IMR-90 (cell line): ENCODE data around the gene FRAS1. TPM values are rescaled to one million over a fixed set of nuclear protein-coding genes. Genes with fewer than 3 reads are reported as not detected.

Source experiments
- ATAC-seq: fragments of 200-7000 bp; cut with Tn5 transposase; 2 replicates; pipeline ENCODE4 v1.9.1; 2020; ENCODE audit warnings: low read depth, mild to moderate bottlenecking, moderate library complexity
- BruUV-seq: library from RNA; stranded (reverse); fragments of 400-500 nt; replicated peaks from 2 replicates; lab custom pipeline; 2021; lab: Mats Ljungman, UMichigan
- CTCF ChIA-PET: fragments of 300-600 bp; formaldehyde crosslinking; extraction: SDS; loops from one replicate; lab custom pipeline; 2021; ENCODE audit warnings: antibody characterized with exemption; lab: Yijun Ruan, JAX
- POLR2A ChIA-PET: fragments of 300-600 bp; sonication (Branson Sonifier 250); formaldehyde crosslinking; loops from one replicate; lab custom pipeline; 2022; ENCODE audit warnings: antibody characterized with exemption; ENCODE audit not compliant: unreplicated experiment; lab: Charles Lee
- DNase-seq: peaks from one replicate; pipeline ENCODE4 v3.0.0; 2013
- H2AFZ ChIP-seq: replicated peaks from 2 replicates; pipeline ENCODE3; 2013; ENCODE audit warnings: low read length, mild to moderate bottlenecking; ENCODE audit not compliant: poor library complexity
- H2AK5ac ChIP-seq: 2 replicates; pipeline ENCODE4 v1.6.1; 2013; ENCODE audit warnings: low read depth, low read length, inconsistent platforms
- H2AK9ac ChIP-seq: replicated peaks from 2 replicates; pipeline ENCODE3; 2013; ENCODE audit warnings: mild to moderate bottlenecking, low read depth, low read length, moderate library complexity; ENCODE audit not compliant: poor library complexity
- H2BK120ac ChIP-seq: 2 replicates; pipeline ENCODE4 v1.6.1; 2013; ENCODE audit warnings: low read depth, low read length, inconsistent platforms
- H2BK15ac ChIP-seq: 3 replicates; pipeline ENCODE4 v1.6.1; 2013; ENCODE audit warnings: low read depth, low read length, inconsistent platforms
- H2BK20ac ChIP-seq: 2 replicates; pipeline ENCODE4 v1.6.1; 2013; ENCODE audit warnings: low read depth, mild to moderate bottlenecking, inconsistent platforms, low read length, moderate library complexity
- H2BK5ac ChIP-seq: 2 replicates; pipeline ENCODE4 v1.6.1; 2013; ENCODE audit warnings: mild to moderate bottlenecking, low read depth, low read length, inconsistent platforms; ENCODE audit not compliant: poor library complexity, severe bottlenecking
- H3K14ac ChIP-seq: replicated peaks from 2 replicates; pipeline ENCODE4 v1.6.1; 2013; ENCODE audit warnings: low read depth, low read length, inconsistent platforms
- H3K18ac ChIP-seq: 2 replicates; pipeline ENCODE4 v1.6.1; 2013; ENCODE audit warnings: low read depth, low read length, control low read depth
- H3K23ac ChIP-seq: 2 replicates; pipeline ENCODE4 v1.6.1; 2013; ENCODE audit warnings: low read depth, low read length, inconsistent platforms
- H3K27ac ChIP-seq: 2 replicates; pipeline ENCODE4 v1.5.1; 2013; ENCODE audit warnings: mild to moderate bottlenecking, control low read depth, low read length; ENCODE audit not compliant: insufficient read depth
- H3K27me3 ChIP-seq: 2 replicates; pipeline ENCODE4 v1.6.1; 2013; ENCODE audit warnings: low read length; ENCODE audit not compliant: control insufficient read depth, insufficient read depth
- H3K36me3 ChIP-seq: 2 replicates; pipeline ENCODE4 v1.6.1; 2013; ENCODE audit warnings: low read length, mixed read lengths; ENCODE audit not compliant: control insufficient read depth, insufficient read depth
- H3K4ac ChIP-seq: 2 replicates; pipeline ENCODE4 v1.6.1; 2013; ENCODE audit warnings: low read depth, low read length, inconsistent platforms
- H3K4me1 ChIP-seq: 2 replicates; pipeline ENCODE4 v1.6.1; 2013; ENCODE audit warnings: low read length, mixed read lengths; ENCODE audit not compliant: control insufficient read depth, insufficient read depth
- H3K4me2 ChIP-seq: 2 replicates; pipeline ENCODE4 v1.6.1; 2013; ENCODE audit warnings: low read depth, mild to moderate bottlenecking, control low read depth, low read length, moderate library complexity
- H3K4me3 ChIP-seq: 2 replicates; pipeline ENCODE4 v1.5.1; 2013; ENCODE audit warnings: low read depth, mild to moderate bottlenecking, control low read depth, low read length, moderate library complexity; ENCODE audit not compliant: insufficient read depth
- H3K56ac ChIP-seq: 2 replicates; pipeline ENCODE4 v1.6.1; 2013; ENCODE audit warnings: low read length, inconsistent platforms; ENCODE audit not compliant: insufficient read depth; ENCODE audit errors: extremely low read depth
- H3K79me1 ChIP-seq, 2 experiments: 2 replicates each; pipeline ENCODE4 v1.6.1; 2013; ENCODE audit warnings: low read length in 2 of 2, inconsistent platforms in 1 of 2, low read depth in 1 of 2
- H3K9ac ChIP-seq: 2 replicates; pipeline ENCODE4 v1.6.1; 2013; ENCODE audit warnings: low read depth, low read length, control low read depth
- H3K9me1 ChIP-seq: 2 replicates; pipeline ENCODE4 v1.6.1; 2013; ENCODE audit warnings: low read length, inconsistent platforms; ENCODE audit not compliant: insufficient read depth
- H3K9me3 ChIP-seq: 2 replicates; pipeline ENCODE4 v1.6.1; 2013; ENCODE audit warnings: low read length; ENCODE audit not compliant: control insufficient read depth, insufficient read depth
- H4K20me1 ChIP-seq: 2 replicates; pipeline ENCODE4 v1.6.1; 2013; ENCODE audit warnings: low read length, inconsistent platforms; ENCODE audit not compliant: insufficient read depth
- H4K5ac ChIP-seq: 2 replicates; pipeline ENCODE4 v1.6.1; 2013; ENCODE audit warnings: mild to moderate bottlenecking, low read depth, low read length, control low read depth
- H4K8ac ChIP-seq, 2 experiments: 2 replicates each; pipeline ENCODE4 v1.6.1; 2013; ENCODE audit warnings: low read depth in 2 of 2, low read length in 2 of 2, control low read depth in 1 of 2, inconsistent platforms in 1 of 2
- H4K91ac ChIP-seq: 2 replicates; pipeline ENCODE4 v1.6.1; 2013; ENCODE audit warnings: low read depth, low read length, inconsistent platforms; ENCODE audit not compliant: insufficient read depth
- CEBPB ChIP-seq: IDR thresholded peaks from 2 replicates; pipeline ENCODE4 v1.6.1; 2012; ENCODE audit warnings: low read depth, low read length, improper control_type of control experiment
- CHD1 ChIP-seq: IDR thresholded peaks from 2 replicates; pipeline ENCODE4 v1.6.1; 2012; ENCODE audit warnings: low read depth, low read length, improper control_type of control experiment
- CTCF ChIP-seq: conservative IDR thresholded peaks from 2 replicates; pipeline ENCODE4 v1.5.1; 2012; ENCODE audit warnings: mild to moderate bottlenecking, low read depth, low read length, improper control_type of control experiment
- ELK1 ChIP-seq: fragments of 150-350 bp; IDR thresholded peaks from 2 replicates; pipeline ENCODE4 v1.6.1; 2016; ENCODE audit warnings: low read depth, mild to moderate bottlenecking, low read length, moderate library complexity, borderline replicate concordance
- MAFK ChIP-seq: IDR thresholded peaks from 2 replicates; pipeline ENCODE4 v1.6.1; 2012; ENCODE audit warnings: low read depth, low read length, improper control_type of control experiment
- MAZ ChIP-seq: IDR thresholded peaks from 2 replicates; pipeline ENCODE4 v1.6.1; 2012; ENCODE audit warnings: low read depth, mild to moderate bottlenecking, low read length, improper control_type of control experiment, moderate library complexity, borderline replicate concordance
- RAD21 ChIP-seq: IDR thresholded peaks from 2 replicates; pipeline ENCODE4 v1.6.1; 2012; ENCODE audit warnings: low read length, improper control_type of control experiment
- RFX5 ChIP-seq: IDR thresholded peaks from 2 replicates; pipeline ENCODE4 v1.8.0; 2012; ENCODE audit warnings: low read depth, mild to moderate bottlenecking, low read length, moderate library complexity
- WGBS, 2 experiments: methylation state at CpG; one replicate each; pipeline versions ENCODE4 v1.1.5 to v1.1.7; 2013; ENCODE audit warnings: missing lambda C conversion rate in 2 of 2; ENCODE audit not compliant: insufficient read length in 1 of 2; ENCODE audit errors: extremely low coverage in 2 of 2; 5-methylcytosine and 5-hydroxymethylcytosine counted together
- dilution Hi-C: fragments of 300-500 bp; cut with HindIII; formaldehyde crosslinking; loops from one replicate; pipeline ENCODE4 v1.14.3; 2018; ENCODE audit warnings: low sequenced_read_pairs; ENCODE audit not compliant: unreplicated experiment
- in situ Hi-C: fragments of 300-500 bp; cut with MboI; formaldehyde crosslinking; loops from 3 replicates; pipeline ENCODE4 v1.14.3; 2019; ENCODE audit warnings: low sequenced_read_pairs, inconsistent platforms, mixed read lengths
- intact Hi-C: fragments of 100-400 bp; cut with micrococcal nuclease; formaldehyde crosslinking; loops from 2 replicates; pipeline ENCODE4 v1.10.0; 2022
- polyA plus RNA-seq, 3 experiments: library from polyadenylated mRNA; depleted of rRNA; stranded (reverse); fragments of >200 nt; gene quantifications; 2 replicates each; pipeline ENCODE4 v1.2.3, GENCODE V29; 2012; ENCODE audit warnings: low replicate concordance in 1 of 3
- total RNA-seq: library from RNA; depleted of rRNA; stranded (reverse); fragments of >200 nt; gene quantifications from 2 replicates; pipeline ENCODE4 v1.2.3, GENCODE V29; 2012

Gene FRAS1
- total and polyA plus RNA-seq, 2 of the 4 experiments (the other 2 are of a cell fraction), result under 0.01 to 0.03 TPM

- H3K56ac ChIP-seq, result no peak overlapping the region
- TF ChIP-seq RAD21 (no peak), MAZ (no peak), ELK1 (no peak), RFX5 (no peak), CTCF (no peak), CHD1 (no peak), CEBPB (no peak), MAFK (no peak)
- dilution Hi-C loops, result no loop called here
- H3K4me1 ChIP-seq, result no peaks in the 10 kb centered on the region
- ChIA-PET CTCF (no interaction called here), POLR2A (no interaction called here)
- no peak overlapping the region for H4K5ac ChIP-seq
- BruUV-seq, result no TSS peak
- 43% methylated on average over 4 of the region's 5 CpGs; no CpG with 5 or more reads in 1 of the 2 experiments for WGBS, 2 experiments
- no peak overlapping the region for H3K4ac ChIP-seq
- H3K27ac ChIP-seq, result no peak overlapping the region
- no peak overlapping the region for H3K18ac ChIP-seq
- H4K91ac ChIP-seq, result no peak overlapping the region
- no peak overlapping the region for H2BK120ac ChIP-seq
- intact Hi-C loops, result no loop called here
- no peaks in the 10 kb centered on the region for H3K79me1 ChIP-seq
- no peak overlapping the region for H2AK9ac ChIP-seq
- H3K14ac ChIP-seq, result no peak overlapping the region
- H4K20me1 ChIP-seq, result no peaks in the 10 kb centered on the region
- no peak overlapping the region for H3K23ac ChIP-seq
- no peak overlapping the region for H2BK20ac ChIP-seq
- no peaks in the 10 kb centered on the region for H3K36me3 ChIP-seq
- H2AFZ ChIP-seq, result no peak overlapping the region
- no peaks in the 10 kb centered on the region; the same call in 1 of the 2 replicates for H3K27me3 ChIP-seq
- no peak overlapping the region for H4K8ac ChIP-seq
- H2BK5ac ChIP-seq, result no peak overlapping the region
- H3K4me2 ChIP-seq, result no peak overlapping the region
- in situ Hi-C loops, result no loop called here
- H3K9ac ChIP-seq, result no peak overlapping the region
- no peak overlapping the region for H3K4me3 ChIP-seq
- ATAC-seq, result no peak
- no peak overlapping the region for H2AK5ac ChIP-seq
- H2BK15ac ChIP-seq, result no peak overlapping the region
- no peaks in the 10 kb centered on the region for H3K9me3 ChIP-seq
- no peaks in the 10 kb centered on the region for H3K9me1 ChIP-seq
- DNase-seq, result no peak
These were observed 117.8 kb downstream of the FRAS1 start for GRCh38 chr4:78174891-78175290.
